ENCODE data around the gene TOMM40L. TPM values are rescaled to one million over a fixed set of nuclear protein-coding genes. Genes with fewer than 3 reads are reported as not detected.

TOMM40L gene
- total and polyA plus RNA-seq, 8 donors, result 9.2 to 15.6 (median 11.1) TPM

DNA sequence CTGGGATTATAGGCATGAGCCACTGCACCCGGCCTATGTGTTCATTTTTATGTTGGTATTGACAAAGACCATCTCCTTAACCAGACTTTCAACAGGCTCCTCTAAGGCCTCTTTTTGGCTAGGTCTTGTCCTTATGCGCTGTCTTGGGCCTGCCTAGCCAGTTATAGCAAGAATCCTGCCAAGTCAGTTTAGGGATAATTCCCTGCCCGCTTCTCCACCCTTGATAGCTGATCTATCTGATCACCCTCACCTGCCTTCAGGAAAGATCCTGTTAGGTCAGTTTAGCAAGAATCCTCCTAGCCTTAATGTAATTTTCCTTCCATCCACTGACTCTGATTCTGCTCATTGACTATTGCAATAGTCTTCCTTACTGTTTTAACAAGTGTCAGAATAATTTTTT is 46.2 kb upstream of the TOMM40L start:
- no peaks in the 10 kb centered on the region for H3K9me3 ChIP-seq
- H3K27ac ChIP-seq, result no peak overlapping the region
- TF ChIP-seq, protein P1, sequence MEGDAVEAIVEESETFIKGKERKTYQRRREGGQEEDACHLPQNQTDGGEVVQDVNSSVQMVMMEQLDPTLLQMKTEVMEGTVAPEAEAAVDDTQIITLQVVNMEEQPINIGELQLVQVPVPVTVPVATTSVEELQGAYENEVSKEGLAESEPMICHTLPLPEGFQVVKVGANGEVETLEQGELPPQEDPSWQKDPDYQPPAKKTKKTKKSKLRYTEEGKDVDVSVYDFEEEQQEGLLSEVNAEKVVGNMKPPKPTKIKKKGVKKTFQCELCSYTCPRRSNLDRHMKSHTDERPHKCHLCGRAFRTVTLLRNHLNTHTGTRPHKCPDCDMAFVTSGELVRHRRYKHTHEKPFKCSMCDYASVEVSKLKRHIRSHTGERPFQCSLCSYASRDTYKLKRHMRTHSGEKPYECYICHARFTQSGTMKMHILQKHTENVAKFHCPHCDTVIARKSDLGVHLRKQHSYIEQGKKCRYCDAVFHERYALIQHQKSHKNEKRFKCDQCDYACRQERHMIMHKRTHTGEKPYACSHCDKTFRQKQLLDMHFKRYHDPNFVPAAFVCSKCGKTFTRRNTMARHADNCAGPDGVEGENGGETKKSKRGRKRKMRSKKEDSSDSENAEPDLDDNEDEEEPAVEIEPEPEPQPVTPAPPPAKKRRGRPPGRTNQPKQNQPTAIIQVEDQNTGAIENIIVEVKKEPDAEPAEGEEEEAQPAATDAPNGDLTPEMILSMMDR (IDR thresholded peaks at IDR 0.05), result no peak
- no peak for ATAC-seq
- H3K4me1 ChIP-seq, result peaks cover 13 to 60% of the 10 kb centered on the region in 2 donors
- H3K27me3 ChIP-seq, result no peaks in the 10 kb centered on the region
- no peak overlapping the region for H3K4me3 ChIP-seq
- H3K36me3 ChIP-seq, result peaks cover 0 to 11% of the 10 kb centered on the region in 2 donors
- peak in 1 of 4 donors; percentile 7 for DNase-seq
- intact Hi-C loops (cut with DNase I), result no loop called here

- peaks cover 0 to 2% of the 10 kb centered on the region in 2 donors for H3K36me3 ChIP-seq
- no peaks in the 10 kb centered on the region for H3K9me3 ChIP-seq
- H3K27me3 ChIP-seq, result no peaks in the 10 kb centered on the region
- ATAC-seq, result no peak
- DNase-seq, result no peak
- no peak overlapping the region for H3K27ac ChIP-seq
- TF ChIP-seq, protein P1 (IDR thresholded peaks at IDR 0.05), result no peak
- peaks cover 14 to 60% of the 10 kb centered on the region in 2 donors for H3K4me1 ChIP-seq
- H3K4me3 ChIP-seq, result no peak overlapping the region
- intact Hi-C loops (cut with DNase I), result no loop called here
Measured at GRCh38 chr1:161180639-161181038, 45.2 kb upstream of the TOMM40L start.

DNA sequence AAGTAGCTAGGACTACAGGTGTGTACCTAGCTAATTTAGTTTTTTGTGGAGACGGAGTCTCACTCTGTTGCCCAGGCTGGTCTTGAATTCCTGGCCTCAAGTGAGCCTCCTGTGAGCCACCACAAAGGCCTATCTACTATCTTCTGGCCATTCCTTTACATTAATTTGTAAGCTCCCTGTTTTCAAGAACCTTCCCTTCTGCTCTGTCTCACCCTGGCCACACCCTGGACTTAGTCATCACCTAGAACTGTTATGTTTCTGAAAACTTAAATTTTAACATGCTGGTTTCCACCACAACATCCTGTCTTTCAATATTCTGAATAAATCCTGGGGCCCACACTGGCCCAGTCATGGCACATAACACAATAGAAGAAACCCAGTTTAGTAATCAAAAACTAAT is 43.6 kb upstream of the TOMM40L start:
- peaks cover 5 to 63% of the 10 kb centered on the region in 2 donors for H3K4me1 ChIP-seq
- no peaks in the 10 kb centered on the region for H3K36me3 ChIP-seq
- no peak for ATAC-seq
- DNase-seq, result peak in 1 of 4 donors; percentile 27
- intact Hi-C loops (cut with DNase I), result no loop called here
- no peaks in the 10 kb centered on the region for H3K9me3 ChIP-seq
- no peak overlapping the region for H3K4me3 ChIP-seq
- peak overlapping the region in 1 of 2 donors; percentile 41 for H3K27ac ChIP-seq
- TF ChIP-seq, protein P1 (IDR thresholded peaks at IDR 0.05), result no peak
- H3K27me3 ChIP-seq, result no peaks in the 10 kb centered on the region

DNA sequence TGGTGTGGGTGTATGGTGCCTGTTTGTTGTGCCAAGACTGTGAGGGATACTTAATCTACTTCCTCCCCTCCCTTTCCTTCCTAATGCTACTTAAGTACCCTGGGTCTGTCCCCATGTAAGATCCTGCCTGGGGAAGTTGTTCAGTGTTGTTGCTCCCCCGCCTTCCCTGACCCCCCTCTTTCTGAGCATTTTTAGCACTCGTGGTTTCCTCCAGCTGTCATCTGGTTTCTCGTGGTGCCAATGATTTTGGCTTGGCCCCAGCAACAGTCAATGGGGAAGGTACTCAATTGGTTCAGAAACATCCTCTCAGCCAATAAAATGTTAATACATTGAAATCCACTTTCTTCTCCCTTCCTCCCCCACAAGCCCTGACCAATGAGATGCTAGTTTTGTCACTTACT is 40.6 kb upstream of the TOMM40L start:
- TF ChIP-seq, protein P1 (IDR thresholded peaks at IDR 0.05), result no peak
- H3K27me3 ChIP-seq, result no peaks in the 10 kb centered on the region
- intact Hi-C loops (cut with DNase I), result no loop called here
- no peaks in the 10 kb centered on the region for H3K9me3 ChIP-seq
- H3K4me3 ChIP-seq, result no peak overlapping the region
- ATAC-seq, result peak; percentile 80
- H3K36me3 ChIP-seq, result no peaks in the 10 kb centered on the region
- peak in 2 of 4 donors; percentile 81 to 84 for DNase-seq
- peak overlapping the region; percentile 78 to 85 for H3K27ac ChIP-seq
- peaks cover 5 to 73% of the 10 kb centered on the region in 2 donors for H3K4me1 ChIP-seq

- intact Hi-C loops (cut with DNase I), result no loop called here
- ATAC-seq (peak; percentile 54), DNase-seq (peak in 1 of 4 donors; percentile 42)
- no peaks in the 10 kb centered on the region for H3K9me3 ChIP-seq
- H3K4me1 ChIP-seq, result peaks cover 5 to 73% of the 10 kb centered on the region in 2 donors
- peaks cover 0 to 4% of the 10 kb centered on the region in 2 donors for H3K36me3 ChIP-seq
- peak overlapping the region; percentile 78 to 85 for H3K27ac ChIP-seq
- H3K4me3 ChIP-seq, result no peak overlapping the region
- TF ChIP-seq, protein P1 (IDR thresholded peaks at IDR 0.05), result no peak
- peaks cover 0 to under 1% of the 10 kb centered on the region in 2 donors for H3K27me3 ChIP-seq
Measured at GRCh38 chr1:161185732-161186311, 40.0 kb upstream of the TOMM40L start.
